Esophagus muscularis mucosa (tissue), 4 donors: ENCODE measurements around the gene CLDN4. TPM values are rescaled to one million over a fixed set of nuclear protein-coding genes. Genes with fewer than 3 reads are reported as not detected.

ENCODE experiments used
- DNase-seq: peaks from one replicate; pipeline ENCODE4 v3.0.0-alpha.2; 2017; ENCODE audit errors: extremely low spot score
- H3K27ac ChIP-seq, 4 donors: fragments of 200-600 bp; sonication (generic); replicated peaks in 1 of 4; 1 replicate in 3 of 4; 2 replicates in 1 of 4; pipeline ENCODE4 v1.5.1; 2016 to 2019; ENCODE audit warnings: mild to moderate bottlenecking in 1 of 4
- H3K27me3 ChIP-seq, 4 donors: fragments of 200-600 bp; sonication (generic); one replicate each; pipeline versions ENCODE4 v1.5.1 to v1.6.0; 2016 to 2019
- H3K36me3 ChIP-seq, 4 donors: fragments of 200-600 bp; sonication (generic); one replicate each; pipeline ENCODE4 v1.5.1; 2016 to 2019
- H3K4me1 ChIP-seq, 4 donors: fragments of 200-600 bp; sonication (generic); one replicate each; pipeline ENCODE4 v1.5.1; 2016 to 2019
- H3K4me3 ChIP-seq, 4 donors: fragments of 200-600 bp; sonication (generic); 1 replicate in 2 of 4; 2 replicates in 2 of 4; pipeline ENCODE4 v1.5.1; 2016 to 2019; ENCODE audit warnings: mild to moderate bottlenecking in 4 of 4, moderate library complexity in 1 of 4
- H3K9me3 ChIP-seq, 4 donors: fragments of 200-600 bp; sonication (generic); 1 replicate in 3 of 4; 2 replicates in 1 of 4; pipeline ENCODE4 v1.5.1; 2016 to 2019
- EP300 ChIP-seq: sonication (generic); formaldehyde crosslinking; IDR thresholded peaks from one replicate; pipeline ENCODE4 v1.6.1; 2017; ENCODE audit warnings: antibody characterized with exemption
- POLR2A ChIP-seq: fragments of 450-650 bp; IDR thresholded peaks from one replicate; pipeline ENCODE4 v1.6.1; 2017; ENCODE audit warnings: antibody characterized with exemption, moderate library complexity, mild to moderate bottlenecking, low read depth
- POLR2AphosphoS5 ChIP-seq, 2 donors: sonication (generic); formaldehyde crosslinking; IDR thresholded peaks; one replicate each; pipeline ENCODE4 v1.6.1; 2017; ENCODE audit warnings: antibody characterized with exemption in 2 of 2
- WGBS: methylation state at CpG from one replicate; pipeline ENCODE4 v1.1.5; 2018; 5-methylcytosine and 5-hydroxymethylcytosine counted together
- intact Hi-C: fragments of 100-400 bp; cut with DNase I; formaldehyde crosslinking; loops from one replicate; pipeline ENCODE4 v1.15.1; 2023
- total RNA-seq, 4 donors: library from RNA; depleted of rRNA; stranded (reverse); fragments of >200 nt; gene quantifications; one replicate each; pipeline versions ENCODE4 v1.1.0 to v1.2.1, GENCODE V29; 2016
- TF ChIP-seq, protein P1 (sequence below), 3 experiments: fragments of 200-600 bp in 2 of 3; fragments of 450-650 bp in 1 of 3; sonication (generic) in 2 of 3; IDR thresholded peaks; one replicate each; pipeline ENCODE4 v1.5.1; 2017 to 2019; ENCODE audit warnings: antibody characterized with exemption in 3 of 3, mild to moderate bottlenecking in 2 of 3, moderate library complexity in 1 of 3

Gene CLDN4
- total RNA-seq, 4 donors from 2014 or later: 0.42 to 3.1 (median 1.7) TPM

- TF ChIP-seq, protein P1, sequence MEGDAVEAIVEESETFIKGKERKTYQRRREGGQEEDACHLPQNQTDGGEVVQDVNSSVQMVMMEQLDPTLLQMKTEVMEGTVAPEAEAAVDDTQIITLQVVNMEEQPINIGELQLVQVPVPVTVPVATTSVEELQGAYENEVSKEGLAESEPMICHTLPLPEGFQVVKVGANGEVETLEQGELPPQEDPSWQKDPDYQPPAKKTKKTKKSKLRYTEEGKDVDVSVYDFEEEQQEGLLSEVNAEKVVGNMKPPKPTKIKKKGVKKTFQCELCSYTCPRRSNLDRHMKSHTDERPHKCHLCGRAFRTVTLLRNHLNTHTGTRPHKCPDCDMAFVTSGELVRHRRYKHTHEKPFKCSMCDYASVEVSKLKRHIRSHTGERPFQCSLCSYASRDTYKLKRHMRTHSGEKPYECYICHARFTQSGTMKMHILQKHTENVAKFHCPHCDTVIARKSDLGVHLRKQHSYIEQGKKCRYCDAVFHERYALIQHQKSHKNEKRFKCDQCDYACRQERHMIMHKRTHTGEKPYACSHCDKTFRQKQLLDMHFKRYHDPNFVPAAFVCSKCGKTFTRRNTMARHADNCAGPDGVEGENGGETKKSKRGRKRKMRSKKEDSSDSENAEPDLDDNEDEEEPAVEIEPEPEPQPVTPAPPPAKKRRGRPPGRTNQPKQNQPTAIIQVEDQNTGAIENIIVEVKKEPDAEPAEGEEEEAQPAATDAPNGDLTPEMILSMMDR (IDR thresholded peaks at IDR 0.05): no peak
- TF ChIP-seq POLR2AphosphoS5 (IDR thresholded peaks at IDR 0.05) (no peak), EP300 (no peak), POLR2A (no peak)
- DNase-seq: no peak
- H3K4me3 ChIP-seq: no peak overlapping the region
- peaks cover 13 to 22% (median 18%) of the 10 kb centered on the region in 4 donors for H3K4me1 ChIP-seq
- no peaks in the 10 kb centered on the region for H3K27me3 ChIP-seq
- H3K36me3 ChIP-seq: no peaks in the 10 kb centered on the region
- 92% methylated on average over 5 of the region's 8 CpGs for WGBS
- no peaks in the 10 kb centered on the region for H3K9me3 ChIP-seq
- intact Hi-C loops: loop anchor here (10.0 kb wide), 1 partner anchor 320 kb away; no protein-coding TSS in a partner anchor
- no peak overlapping the region for H3K27ac ChIP-seq
Measured at GRCh38 chr7:73864981-73865711, 34.4 kb downstream of the CLDN4 start.

DNA sequence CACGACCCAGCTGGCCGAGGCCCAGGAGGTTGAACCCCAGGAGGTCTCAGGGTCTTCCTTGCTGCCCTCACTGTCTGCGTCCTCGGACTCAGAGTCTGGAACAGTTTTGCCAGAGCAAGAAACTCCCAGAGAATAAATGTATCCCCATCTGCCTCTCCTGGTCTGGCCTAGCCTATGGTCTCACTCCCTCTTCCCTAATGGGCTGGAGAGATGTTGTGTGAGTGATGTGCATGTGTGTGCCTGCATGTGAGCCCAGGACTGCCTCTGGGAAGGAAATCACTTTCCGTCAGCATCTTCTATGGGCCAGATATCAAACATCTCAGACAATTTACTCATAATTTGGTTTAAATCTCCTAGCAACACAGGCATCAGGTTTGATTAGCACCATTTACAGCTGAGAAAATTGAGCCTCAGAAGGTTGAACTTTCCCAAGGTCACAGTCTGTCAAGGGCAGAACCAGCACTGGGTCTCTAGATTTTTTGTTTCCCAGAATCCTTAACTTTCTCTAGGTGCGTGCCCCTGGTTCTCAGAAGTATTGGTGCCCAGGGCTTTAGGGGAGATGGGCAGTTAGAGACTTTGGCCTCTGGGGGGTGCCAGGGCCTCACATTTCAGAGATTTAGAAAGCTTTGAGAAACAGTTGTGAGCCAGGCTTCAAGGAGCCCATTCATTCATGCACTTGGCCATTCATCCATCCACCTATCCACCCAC lies 35.1 kb downstream of the CLDN4 start:
- H3K4me1 ChIP-seq: peaks cover 17 to 30% (median 25%) of the 10 kb centered on the region in 4 donors
- 65% methylated on average over 5 of the region's 6 CpGs for WGBS
- no peaks in the 10 kb centered on the region for H3K27me3 ChIP-seq
- H3K36me3 ChIP-seq: no peaks in the 10 kb centered on the region
- no peak overlapping the region for H3K27ac ChIP-seq
- no peak for DNase-seq
- H3K4me3 ChIP-seq: no peak overlapping the region
- intact Hi-C loops: loop anchor here (2.0 to 10.0 kb wide), 2 partner anchors 161 to 319 kb away; no protein-coding TSS in a partner anchor
- TF ChIP-seq, protein P1 (IDR thresholded peaks at IDR 0.05): peak; percentile 64 to 79 (median 77)
- TF ChIP-seq EP300: no peak
- no peak for TF ChIP-seq POLR2A
- no peaks in the 10 kb centered on the region for H3K9me3 ChIP-seq

- intact Hi-C loops: loop anchor here (2.0 to 10.0 kb wide), 2 partner anchors 160 to 318 kb away; no protein-coding TSS in a partner anchor
- DNase-seq: no peak
Measured at GRCh38 chr7:73866446-73866767, 35.6 kb downstream of the CLDN4 start.

DNA sequence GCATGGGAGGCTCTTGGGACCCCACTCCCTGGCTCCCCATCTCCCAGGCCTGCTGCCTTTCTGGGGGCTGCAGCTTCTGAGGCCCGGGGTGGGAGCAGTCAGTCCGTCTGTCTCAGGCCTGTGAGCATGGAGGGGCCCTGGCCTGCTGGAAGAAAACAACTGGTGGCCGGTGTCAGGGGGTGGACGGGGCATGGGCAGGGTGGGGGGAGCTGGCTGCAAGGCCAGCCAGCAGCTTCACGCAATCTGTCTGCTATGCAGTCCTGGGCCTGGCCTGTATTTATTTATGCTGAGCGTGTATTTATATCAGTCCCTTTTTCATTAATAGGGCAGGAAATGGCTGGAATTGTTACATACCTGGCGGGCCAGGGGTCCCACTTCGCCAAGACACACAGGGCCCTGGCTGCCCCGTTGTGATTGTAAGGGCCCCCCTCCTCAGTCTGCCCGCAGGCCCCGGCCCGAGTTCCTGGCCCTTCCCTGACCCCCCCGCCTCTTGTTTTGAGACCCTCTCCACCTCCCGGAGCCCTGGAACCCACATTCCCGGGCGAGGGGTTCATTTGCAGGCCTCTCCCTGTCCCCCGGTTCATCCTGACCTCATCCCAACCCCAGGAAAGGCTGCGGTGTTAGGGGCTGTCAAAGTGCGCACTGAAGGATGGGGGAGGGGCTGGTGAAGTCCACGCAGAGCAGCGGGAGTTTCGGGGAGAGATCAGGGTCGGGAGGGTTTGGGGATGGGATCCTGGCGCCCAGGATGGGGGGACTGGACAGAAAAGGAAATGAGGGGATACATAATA lies 38.4 kb downstream of the CLDN4 start:
- Histone ChIP-seq H3K9me3 (no peaks in the 10 kb centered on the region), H3K27me3 (no peaks in the 10 kb centered on the region), H3K27ac (peak overlapping the region; percentile 40 to 58 (median 49)), H3K4me3 (no peak overlapping the region), H3K4me1 (peaks cover 23 to 46% (median 42%) of the 10 kb centered on the region in 4 donors), H3K36me3 (no peaks in the 10 kb centered on the region)
- 51% methylated on average over 17 of the region's 24 CpGs for WGBS
- TF ChIP-seq POLR2AphosphoS5 (IDR thresholded peaks at IDR 0.05): no peak
- TF ChIP-seq, protein P1 (IDR thresholded peaks at IDR 0.05): peak in 1 of 3 experiments; percentile 5
- intact Hi-C loops: loop anchor here (10.0 kb wide), 1 partner anchor 316 kb away; no protein-coding TSS in a partner anchor
- DNase-seq: no peak

More at GRCh38 chr7:73866446-73866767, 35.6 kb downstream of the CLDN4 start:
- TF ChIP-seq, protein P1 (IDR thresholded peaks at IDR 0.05): no peak
- TF ChIP-seq POLR2AphosphoS5 (IDR thresholded peaks at IDR 0.05) (no peak), POLR2A (no peak), EP300 (no peak)
- Histone ChIP-seq H3K4me3 (no peak overlapping the region), H3K9me3 (no peaks in the 10 kb centered on the region), H3K27ac (no peak overlapping the region), H3K4me1 (peaks cover 17 to 34% (median 30%) of the 10 kb centered on the region in 4 donors), H3K36me3 (no peaks in the 10 kb centered on the region), H3K27me3 (no peaks in the 10 kb centered on the region)
- 98% methylated on average over 1 of the region's 1 CpG for WGBS
